Measurements from ENCODE around the gene JARID2. TPM values are rescaled to one million over a fixed set of nuclear protein-coding genes. Genes with fewer than 3 reads are reported as not detected.

The JARID2 gene
- total and polyA plus RNA-seq, 2 of the 4 experiments (the other 2 are of a cell fraction), result 9.6 to 12.9 TPM

DNA sequence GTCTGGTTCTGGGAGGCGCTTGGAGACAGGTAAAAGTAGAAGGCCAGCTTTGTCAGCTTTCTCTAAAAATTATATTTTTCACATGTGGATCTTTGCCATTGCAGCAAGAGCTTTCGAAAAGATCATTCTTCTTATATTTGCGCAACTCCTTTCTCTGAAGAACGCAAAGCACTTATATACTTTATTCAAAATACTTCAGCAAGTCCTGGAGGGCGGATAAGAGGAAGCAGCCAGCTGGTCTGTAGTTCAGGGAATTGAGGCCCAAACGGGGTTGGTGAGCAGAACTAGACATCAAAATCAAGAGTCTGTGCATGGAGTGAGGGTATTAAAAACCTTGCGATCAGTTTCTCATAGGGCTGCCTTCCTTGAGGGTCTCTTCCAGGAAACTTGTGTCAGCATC lies 234.7 kb downstream of the JARID2 start:
- ATAC-seq (ENCODE audit: low read depth) (no peak), DNase-seq (no peak)
- no peak overlapping the region for H2BK20ac ChIP-seq (ENCODE audit: low read depth, low read length)
- no peak overlapping the region for H3K4ac ChIP-seq (ENCODE audit: low read depth, low read length)
- H4K91ac ChIP-seq (ENCODE audit: insufficient read depth, low read depth, low read length), result no peak overlapping the region
- no peak overlapping the region for H2BK15ac ChIP-seq (ENCODE audit: low read depth, low read length)
- H4K8ac ChIP-seq (ENCODE audit: low read depth in 2 of 2, low read length in 2 of 2), result no peak overlapping the region
- dilution Hi-C loops (cut with HindIII; ENCODE audit: low sequenced_read_pairs, unreplicated experiment) (no loop called here), intact Hi-C loops (cut with micrococcal nuclease) (no loop called here), in situ Hi-C loops (cut with MboI; ENCODE audit: low sequenced_read_pairs) (no loop called here)
- H3K27me3 ChIP-seq (ENCODE audit: control insufficient read depth, insufficient read depth, low read length), result no peaks in the 10 kb centered on the region
- ChIA-PET CTCF (no interaction called here), POLR2A (ENCODE audit: unreplicated experiment) (no interaction called here)
- no peak overlapping the region for H3K56ac ChIP-seq (ENCODE audit: extremely low read depth, insufficient read depth, low read length)
- no peak overlapping the region for H3K18ac ChIP-seq (ENCODE audit: low read depth, low read length)
- H3K4me3 ChIP-seq (ENCODE audit: insufficient read depth, low read depth, low read length), result no peak overlapping the region
- H3K9ac ChIP-seq (ENCODE audit: low read depth, low read length), result no peak overlapping the region
- H3K27ac ChIP-seq (ENCODE audit: insufficient read depth, low read length), result no peak overlapping the region
- H3K9me1 ChIP-seq (ENCODE audit: insufficient read depth, low read length), result peaks cover 29% of the 10 kb centered on the region
- H2AFZ ChIP-seq (replicated peaks; ENCODE audit: low read length, poor library complexity), result no peak overlapping the region
- peaks cover 19% of the 10 kb centered on the region for H3K4me1 ChIP-seq (ENCODE audit: control insufficient read depth, insufficient read depth, low read length)
- no peak overlapping the region for H2AK5ac ChIP-seq (ENCODE audit: low read depth, low read length)
- no CpG with 5 or more reads among the region's 7 CpGs for WGBS, 2 experiments (ENCODE audit: extremely low coverage in 2 of 2, insufficient read length in 1 of 2)
- H2BK120ac ChIP-seq (ENCODE audit: low read depth, low read length), result no peak overlapping the region
- H2AK9ac ChIP-seq (replicated peaks; ENCODE audit: low read depth, low read length, poor library complexity), result no peak overlapping the region
- BruUV-seq (replicated peaks), result no TSS peak
- no peak overlapping the region for H4K5ac ChIP-seq (ENCODE audit: low read depth, low read length)
- H3K4me2 ChIP-seq (ENCODE audit: low read depth, low read length), result no peak overlapping the region
- no peaks in the 10 kb centered on the region for H3K9me3 ChIP-seq (ENCODE audit: control insufficient read depth, insufficient read depth, low read length)
- TF ChIP-seq NFE2L2 (IDR thresholded peaks at IDR 0.05; ENCODE audit: low read depth, low read length) (no peak), RCOR1 (IDR thresholded peaks at IDR 0.05; ENCODE audit: insufficient replicate concordance, low read length) (no peak), FOS (IDR thresholded peaks at IDR 0.05; ENCODE audit: low read depth, low read length) (no peak), RFX5 (IDR thresholded peaks at IDR 0.05; ENCODE audit: low read depth, low read length) (no peak), MAFK (IDR thresholded peaks at IDR 0.05; ENCODE audit: low read depth, low read length) (no peak), BHLHE40 (IDR thresholded peaks at IDR 0.05; ENCODE audit: low read depth, low read length) (no peak), MXI1 (IDR thresholded peaks at IDR 0.05; ENCODE audit: borderline replicate concordance, low read depth, low read length) (no peak), CEBPB (IDR thresholded peaks at IDR 0.05; ENCODE audit: low read depth, low read length) (no peak), SMC3 (IDR thresholded peaks at IDR 0.05; ENCODE audit: low read depth, low read length) (no peak), RAD21 (IDR thresholded peaks at IDR 0.05; ENCODE audit: low read length) (no peak)
- TF ChIP-seq, protein P1, sequence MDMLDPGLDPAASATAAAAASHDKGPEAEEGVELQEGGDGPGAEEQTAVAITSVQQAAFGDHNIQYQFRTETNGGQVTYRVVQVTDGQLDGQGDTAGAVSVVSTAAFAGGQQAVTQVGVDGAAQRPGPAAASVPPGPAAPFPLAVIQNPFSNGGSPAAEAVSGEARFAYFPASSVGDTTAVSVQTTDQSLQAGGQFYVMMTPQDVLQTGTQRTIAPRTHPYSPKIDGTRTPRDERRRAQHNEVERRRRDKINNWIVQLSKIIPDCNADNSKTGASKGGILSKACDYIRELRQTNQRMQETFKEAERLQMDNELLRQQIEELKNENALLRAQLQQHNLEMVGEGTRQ (IDR thresholded peaks at IDR 0.05; ENCODE audit: low read depth, low read length), result no peak
- TF ChIP-seq, protein P2, sequence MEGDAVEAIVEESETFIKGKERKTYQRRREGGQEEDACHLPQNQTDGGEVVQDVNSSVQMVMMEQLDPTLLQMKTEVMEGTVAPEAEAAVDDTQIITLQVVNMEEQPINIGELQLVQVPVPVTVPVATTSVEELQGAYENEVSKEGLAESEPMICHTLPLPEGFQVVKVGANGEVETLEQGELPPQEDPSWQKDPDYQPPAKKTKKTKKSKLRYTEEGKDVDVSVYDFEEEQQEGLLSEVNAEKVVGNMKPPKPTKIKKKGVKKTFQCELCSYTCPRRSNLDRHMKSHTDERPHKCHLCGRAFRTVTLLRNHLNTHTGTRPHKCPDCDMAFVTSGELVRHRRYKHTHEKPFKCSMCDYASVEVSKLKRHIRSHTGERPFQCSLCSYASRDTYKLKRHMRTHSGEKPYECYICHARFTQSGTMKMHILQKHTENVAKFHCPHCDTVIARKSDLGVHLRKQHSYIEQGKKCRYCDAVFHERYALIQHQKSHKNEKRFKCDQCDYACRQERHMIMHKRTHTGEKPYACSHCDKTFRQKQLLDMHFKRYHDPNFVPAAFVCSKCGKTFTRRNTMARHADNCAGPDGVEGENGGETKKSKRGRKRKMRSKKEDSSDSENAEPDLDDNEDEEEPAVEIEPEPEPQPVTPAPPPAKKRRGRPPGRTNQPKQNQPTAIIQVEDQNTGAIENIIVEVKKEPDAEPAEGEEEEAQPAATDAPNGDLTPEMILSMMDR (conservative IDR thresholded peaks at IDR 0.05; ENCODE audit: low read depth, low read length), result no peak
- TF ChIP-seq, protein P3, sequence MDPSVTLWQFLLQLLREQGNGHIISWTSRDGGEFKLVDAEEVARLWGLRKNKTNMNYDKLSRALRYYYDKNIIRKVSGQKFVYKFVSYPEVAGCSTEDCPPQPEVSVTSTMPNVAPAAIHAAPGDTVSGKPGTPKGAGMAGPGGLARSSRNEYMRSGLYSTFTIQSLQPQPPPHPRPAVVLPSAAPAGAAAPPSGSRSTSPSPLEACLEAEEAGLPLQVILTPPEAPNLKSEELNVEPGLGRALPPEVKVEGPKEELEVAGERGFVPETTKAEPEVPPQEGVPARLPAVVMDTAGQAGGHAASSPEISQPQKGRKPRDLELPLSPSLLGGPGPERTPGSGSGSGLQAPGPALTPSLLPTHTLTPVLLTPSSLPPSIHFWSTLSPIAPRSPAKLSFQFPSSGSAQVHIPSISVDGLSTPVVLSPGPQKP (IDR thresholded peaks at IDR 0.05; ENCODE audit: borderline replicate concordance, low read depth, low read length), result no peak
- no peak overlapping the region for H3K23ac ChIP-seq (ENCODE audit: low read depth, low read length)
- 0 out of 2 replicates have a peak, but pooled peaks cover 1% of the 10 kb centered on the region for H3K36me3 ChIP-seq (ENCODE audit: control insufficient read depth, insufficient read depth, low read length)
- no peak overlapping the region for H2BK5ac ChIP-seq (ENCODE audit: low read depth, low read length, poor library complexity, severe bottlenecking)
- H3K14ac ChIP-seq (replicated peaks; ENCODE audit: low read depth, low read length), result no peak overlapping the region
- peaks cover 25% of the 10 kb centered on the region; the same call in 1 of the 2 replicates for H4K20me1 ChIP-seq (ENCODE audit: insufficient read depth, low read length)
- peaks cover 36 to 76% of the 10 kb centered on the region in 2 experiments for H3K79me1 ChIP-seq (ENCODE audit: low read depth in 1 of 2, low read length in 2 of 2)
